ENCODE results near the gene SUCO.

SUCO gene

DNA sequence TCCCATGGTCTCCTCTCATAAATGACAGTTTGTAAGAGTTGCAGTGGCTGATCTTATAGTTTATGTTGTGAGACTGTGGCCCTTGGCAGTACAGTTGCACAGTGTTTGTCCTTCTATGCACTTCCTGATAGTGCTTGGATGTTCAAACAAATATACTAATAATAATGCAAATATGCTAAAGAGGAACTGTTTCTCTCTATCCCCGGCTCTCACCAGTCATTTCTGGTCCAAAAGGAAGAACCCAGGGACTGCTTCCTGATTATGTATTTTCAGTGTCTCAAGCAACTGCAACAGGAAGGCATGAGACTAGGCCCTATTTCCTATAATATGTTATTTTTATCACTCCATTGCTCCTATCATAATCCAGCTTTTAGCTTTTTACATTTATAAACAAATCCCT, 17.0 kb upstream of the SUCO start:
- DNase-seq = no peak

DNA sequence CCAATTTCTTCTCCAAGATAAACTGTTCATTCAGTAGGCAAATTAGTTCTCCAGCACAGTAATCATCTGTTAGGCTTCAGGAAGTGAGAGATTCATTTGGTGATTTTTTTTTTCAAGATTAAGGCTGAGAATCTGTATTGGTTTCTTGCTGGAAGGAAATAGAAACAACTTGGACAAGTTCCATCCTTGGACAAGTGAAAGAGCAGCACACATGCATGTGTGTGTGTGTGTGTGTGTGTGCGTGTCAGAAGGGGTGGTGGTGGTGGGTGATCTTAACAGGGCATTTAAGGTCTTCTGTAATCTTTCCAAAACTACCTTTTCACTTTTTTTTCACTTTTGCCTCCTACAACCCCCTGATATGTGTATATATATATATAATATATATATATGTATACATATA, 15.9 kb upstream of the SUCO start:
- no peak for DNase-seq

DNA sequence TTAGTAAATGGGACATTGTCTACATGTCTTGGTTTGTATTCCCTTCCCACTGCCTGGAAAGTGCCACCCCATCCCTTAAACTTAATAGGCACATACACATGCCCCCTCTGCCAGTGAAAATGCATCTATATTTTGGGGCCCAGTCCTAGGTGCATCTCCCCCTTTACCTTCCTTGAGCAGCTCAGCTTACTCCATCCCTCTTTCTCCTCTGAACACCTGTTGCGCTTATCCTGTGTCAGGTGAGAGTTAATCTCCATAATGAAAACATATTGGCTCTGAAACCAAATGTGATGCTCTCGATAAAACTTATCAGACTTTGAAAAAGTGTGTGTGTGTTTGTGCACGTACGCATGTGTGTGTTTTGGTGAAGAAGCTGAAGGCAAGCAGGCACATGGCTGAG, 15.4 kb upstream of the SUCO start:
- no peak for DNase-seq

DNA sequence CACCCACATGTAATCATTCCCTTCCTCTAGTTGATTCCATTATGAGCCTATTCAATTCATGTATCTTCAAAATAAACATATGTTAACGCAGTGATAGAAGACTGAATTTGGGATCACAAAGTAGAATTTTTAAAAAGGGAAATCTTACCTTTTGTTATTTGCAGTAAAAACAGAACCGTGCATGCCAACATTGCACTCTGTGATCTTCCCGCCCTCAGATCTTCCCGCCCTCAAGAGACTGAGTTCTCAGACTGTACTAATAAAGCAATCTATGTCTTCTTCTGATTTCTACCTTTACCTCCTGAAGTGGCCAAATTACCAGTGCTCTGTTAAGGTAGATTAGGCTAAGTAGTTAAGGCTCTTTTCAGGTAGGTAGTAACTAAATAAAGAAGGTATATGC, 3.6 kb upstream of the SUCO start:
- DNase-seq = no peak

DNA sequence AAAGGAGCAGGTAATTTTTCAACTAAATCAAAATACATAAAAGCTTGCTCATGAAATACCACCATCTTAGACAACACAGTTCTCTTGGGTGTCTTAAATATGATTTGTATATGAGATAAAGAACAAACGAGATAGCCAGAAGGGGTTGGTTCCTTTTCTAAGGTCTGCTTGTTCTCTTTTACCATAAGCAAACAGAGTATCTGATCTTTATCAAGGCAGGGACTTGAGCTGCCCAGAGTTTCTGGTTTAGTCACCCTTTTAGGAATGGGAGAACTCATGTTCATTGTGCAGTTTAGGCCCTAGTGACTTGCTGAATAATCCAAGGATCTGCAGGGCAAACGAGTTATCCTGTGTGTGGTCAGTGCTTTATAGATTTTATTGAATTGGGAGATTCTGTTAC, 3.0 kb upstream of the SUCO start:
- DNase-seq = no peak

DNA sequence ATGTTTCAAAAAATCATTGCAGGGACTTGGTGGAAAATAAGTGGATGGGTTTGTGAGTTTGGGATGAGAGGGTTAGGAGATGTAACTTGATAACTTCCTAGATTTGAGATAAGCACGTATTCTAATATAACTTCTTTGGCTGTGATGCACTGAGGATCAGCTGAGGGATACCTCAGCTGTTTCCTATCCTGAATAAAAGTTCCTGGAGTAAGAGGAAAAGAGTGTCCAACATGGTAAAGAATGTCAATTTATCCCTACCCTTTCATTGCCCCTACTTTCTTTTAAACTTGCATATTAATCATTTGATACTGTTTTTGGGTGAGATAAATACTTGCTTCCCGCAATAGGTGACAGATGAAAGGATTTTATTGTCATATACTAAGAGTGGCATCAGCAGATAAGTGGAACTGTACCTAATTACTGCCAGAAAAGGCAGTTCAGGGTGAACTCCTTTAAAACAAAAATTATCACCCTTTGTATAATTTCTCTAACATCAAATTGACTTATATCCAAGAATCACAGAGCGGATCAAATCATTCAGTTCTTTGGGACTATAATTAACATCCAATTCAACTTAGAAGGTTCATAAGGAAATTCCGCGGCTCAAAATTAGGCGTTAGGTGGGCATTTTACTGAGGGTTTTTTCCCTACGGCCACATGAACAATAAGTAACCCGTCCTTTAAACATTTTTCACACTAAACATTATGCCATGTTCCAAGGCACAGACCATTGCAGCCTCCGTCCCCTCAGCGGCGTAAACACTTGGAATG, 1.4 kb upstream of the SUCO start:
- DNase-seq = no peak

DNA sequence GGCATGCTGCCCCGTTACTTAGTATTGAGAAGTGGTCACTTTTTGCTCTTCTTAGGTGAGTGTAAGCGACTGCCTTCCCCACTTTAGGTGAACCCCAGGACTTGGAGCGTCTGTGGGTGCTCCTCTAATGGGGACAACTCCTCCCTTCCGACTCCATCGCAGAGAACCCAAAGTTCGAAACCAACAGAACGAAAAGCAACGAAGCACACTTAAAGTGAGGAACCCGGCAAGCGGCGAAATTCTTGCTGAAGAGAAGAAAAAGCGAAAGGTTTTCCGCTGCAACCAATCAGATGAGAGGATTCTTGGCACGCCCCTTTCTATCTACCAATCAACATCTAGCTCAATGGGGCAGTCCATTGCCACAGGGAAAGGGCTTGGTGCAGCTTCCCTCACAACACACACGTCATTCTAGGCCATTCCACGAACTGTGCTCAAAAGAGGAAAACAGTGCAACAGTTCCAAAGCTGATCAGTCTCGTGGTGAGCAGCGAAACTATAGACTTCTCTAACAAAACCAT, 709 bp upstream of the SUCO start:
- DNase-seq = peak; percentile 93

DNA sequence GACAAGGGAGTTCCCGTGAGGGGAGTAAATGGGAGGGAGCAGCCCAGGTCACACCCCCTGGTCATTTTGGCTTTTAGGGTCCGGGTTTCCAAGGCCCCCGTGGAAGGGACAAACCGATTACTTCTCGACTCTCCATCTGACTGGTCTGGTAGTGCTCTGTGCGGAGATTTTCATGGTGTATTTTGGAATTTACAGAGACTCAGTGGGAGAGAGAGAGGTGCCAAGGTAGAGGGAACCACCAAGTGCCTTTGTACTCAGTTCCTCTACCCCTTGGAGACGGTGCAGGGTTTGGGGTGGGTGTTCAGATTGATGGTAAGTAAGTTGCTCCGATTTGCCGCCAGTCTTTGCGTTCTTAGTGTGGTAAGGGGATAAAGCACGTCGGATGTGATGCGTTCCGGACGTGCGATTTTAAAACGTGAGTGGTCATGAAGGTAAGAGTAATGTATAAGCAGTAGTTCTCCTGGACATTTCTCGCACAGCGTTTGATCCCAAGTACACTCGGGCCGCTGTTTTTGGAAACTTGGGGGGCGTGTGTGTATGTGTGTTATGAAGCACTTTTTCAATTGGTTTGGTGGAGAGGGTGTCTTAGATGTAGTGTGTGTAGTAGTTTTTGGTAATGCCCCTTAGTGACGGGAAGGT, 682 bp downstream of the SUCO start:
- peak; percentile 38 for DNase-seq

DNA sequence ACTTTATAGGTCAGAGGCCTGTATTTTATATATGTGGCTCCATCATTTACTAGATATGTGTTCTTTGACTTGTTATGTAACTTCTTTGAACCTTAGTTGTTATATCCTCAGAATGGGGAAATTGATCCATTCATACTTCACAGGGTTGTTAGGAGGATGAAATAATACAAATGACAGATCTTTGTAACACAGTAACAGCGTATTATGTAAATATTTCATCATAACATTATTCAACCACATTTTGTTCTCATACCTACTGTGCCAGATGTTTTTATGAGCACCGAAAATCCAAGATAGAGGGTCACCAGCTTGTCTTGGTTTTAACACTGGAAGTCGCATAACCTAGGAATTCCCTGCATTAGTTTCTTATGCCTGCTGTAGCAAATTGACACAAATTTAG, 3.3 kb downstream of the SUCO start:
- DNase-seq = no peak

DNA sequence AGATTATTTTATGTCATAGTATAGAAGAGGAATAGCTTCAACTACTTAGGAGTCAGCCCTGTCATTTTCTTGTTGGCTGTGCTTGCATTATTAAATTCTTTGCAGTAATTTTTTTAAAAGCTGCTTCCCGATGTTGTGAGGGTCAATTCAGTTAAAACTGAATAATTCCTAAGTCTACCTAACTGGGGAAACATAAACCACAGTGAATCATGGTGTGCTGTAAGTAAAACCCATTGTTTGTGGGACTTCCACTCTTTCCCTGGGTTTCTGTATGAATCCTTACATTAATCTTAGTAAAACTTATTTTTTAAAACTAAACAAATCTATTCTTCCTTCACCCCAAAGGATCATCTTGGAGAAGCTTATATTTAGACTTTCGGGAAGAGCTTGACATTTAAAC, 4.4 kb downstream of the SUCO start:
- DNase-seq = no peak

DNA sequence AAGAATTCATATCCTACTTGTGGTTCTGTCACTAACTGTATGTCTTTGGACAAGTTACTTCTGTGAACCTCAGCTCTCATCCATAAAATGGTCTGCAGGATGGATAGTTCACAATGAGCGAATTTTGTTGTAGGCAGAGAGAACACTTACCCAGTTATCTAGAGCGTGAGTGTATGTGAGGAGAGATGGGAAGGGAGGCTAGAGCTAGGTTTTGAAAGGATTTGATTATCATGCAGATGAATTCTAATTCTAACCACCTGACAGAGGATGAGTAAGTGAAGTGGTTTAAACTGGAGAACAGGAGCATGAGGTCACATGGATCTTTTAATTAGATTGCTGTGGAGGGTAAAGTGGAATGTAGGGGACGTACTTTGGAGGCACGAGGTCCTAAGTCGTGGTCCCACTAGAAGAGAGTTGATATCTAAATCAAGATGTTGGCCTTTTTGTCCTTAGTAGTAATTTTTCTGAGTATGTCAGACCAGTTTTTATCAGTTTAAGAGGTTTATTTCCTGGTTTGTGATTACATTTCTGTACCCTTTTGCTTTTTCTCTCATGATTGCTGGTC, 5.0 kb downstream of the SUCO start:
- no peak for DNase-seq

DNA sequence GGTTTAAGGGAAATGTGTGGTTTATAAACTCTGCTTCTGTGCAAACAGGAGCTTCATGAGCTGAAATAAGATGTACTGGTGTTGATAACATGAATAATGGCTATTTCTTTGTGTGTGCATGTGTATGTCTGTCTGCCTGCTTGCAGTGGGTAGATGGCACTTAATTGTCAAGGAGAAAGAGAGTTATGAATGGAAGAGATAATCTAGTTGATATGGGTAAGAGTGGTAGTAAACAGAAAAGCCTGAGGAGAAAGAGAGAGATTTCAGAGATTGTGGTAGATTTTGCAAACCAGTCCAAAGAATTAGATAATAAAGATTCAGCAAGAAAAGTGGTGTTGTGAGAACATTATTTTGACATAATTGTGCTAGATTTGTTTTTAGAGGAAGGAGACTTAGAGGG, 7.7 kb downstream of the SUCO start:
- no peak for DNase-seq

DNA sequence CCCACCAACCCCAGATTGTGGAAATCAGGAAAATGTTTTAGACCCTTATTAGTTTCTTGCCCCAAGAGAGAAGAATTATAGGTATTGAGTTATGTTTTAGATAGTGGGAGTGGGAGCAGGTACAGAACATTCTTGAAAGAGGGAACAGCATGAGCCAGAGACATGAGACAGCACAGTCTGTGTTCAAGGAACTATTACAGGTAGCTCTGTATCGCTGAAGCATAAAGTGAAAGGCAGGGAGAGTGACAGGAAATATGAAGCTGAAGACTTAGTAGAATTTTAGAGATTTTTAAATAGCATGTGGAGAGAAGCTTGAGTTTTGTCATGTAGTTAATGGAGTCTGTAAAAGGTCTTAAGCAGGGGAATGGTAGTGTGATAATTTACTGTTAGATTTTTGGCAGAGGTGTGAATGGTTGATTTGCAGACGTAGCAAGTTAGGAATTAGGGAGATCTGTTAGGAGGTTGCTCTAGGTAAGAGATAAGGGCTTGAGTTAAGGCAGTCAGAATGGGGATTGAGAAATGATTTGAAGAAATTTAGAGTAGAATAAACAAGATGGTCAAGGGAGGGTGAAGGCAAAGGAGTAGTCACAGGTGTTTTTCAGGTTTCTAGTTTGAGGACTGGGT, 11.6 kb downstream of the SUCO start:
- no peak for DNase-seq

DNA sequence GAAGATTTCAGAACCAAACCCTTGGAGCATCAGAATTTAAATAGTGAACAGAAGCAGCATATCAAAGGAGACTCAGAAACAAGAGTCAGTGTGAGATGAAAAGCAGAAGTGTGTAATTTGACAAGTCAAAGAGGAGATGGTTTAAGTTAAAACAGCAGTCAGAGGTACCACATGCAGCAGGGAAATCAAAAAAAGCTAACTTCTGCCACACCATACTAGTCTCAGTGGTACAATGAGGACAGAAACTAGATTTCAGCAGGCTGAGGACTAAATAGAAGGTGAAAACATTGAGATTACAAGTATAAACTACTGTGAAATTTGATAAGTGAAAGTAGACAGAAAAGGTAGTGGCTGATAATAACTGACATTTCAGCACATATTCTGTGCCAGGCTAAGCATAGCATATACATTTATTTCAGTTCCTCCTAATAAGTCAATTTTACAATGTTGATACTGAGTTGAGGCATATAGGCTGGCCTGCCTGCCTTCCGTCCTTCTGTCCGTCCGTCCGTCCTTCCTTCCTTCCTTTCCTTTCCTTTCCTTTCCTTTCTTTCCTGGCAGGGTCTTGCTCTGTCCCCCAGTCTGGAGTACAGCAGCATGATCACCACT, 12.6 kb downstream of the SUCO start:
- no peak for DNase-seq

DNA sequence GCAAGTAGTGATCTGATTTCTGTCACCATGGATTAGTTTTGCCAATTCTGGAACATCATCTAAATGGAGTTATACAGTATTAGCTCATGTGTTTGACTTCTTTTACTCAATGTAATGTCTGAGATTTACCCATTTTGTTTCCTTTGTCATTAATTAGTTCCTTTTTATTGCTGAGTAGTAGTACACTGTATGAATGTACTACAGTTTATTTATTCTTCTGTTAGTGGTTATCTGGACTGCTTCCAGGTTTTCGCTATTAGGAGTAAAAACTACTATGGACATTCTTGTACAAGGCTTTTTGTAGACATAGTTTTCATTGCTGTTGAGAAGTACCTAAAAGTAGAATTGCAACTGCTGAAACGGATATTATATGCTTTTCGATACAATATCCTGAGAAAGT, 14.1 kb downstream of the SUCO start:
- DNase-seq = no peak

DNA sequence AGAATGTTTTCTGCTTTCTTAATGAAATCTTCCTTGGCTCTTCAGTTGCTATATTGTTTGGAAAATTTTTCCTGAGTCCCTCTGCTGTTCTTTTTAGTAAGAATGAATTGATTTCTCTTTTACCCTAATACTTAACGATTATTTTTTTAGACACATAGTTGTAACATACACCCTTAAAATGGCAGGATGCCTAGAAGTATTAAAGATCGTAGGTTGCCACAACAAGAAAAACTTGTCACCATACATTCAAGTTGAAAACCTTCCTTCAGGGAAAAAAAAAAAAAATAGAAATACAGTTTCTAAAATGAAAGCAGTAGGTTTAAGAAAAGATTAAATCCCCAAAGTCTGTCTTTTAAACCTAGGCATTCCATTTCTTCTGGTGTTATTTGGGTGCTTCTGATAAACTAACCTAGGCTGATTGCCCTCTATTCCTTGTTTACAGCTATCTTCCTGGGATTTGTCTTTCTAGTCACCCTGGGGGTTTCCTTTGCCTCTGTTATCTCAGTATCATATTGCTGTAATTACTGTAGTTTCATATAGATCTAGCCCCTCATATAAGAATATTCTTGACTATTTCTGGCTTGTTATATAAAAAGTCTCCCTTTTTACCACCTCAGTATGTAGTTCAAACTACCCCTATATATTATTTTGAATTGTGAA, 16.8 kb downstream of the SUCO start:
- DNase-seq = no peak

DNA sequence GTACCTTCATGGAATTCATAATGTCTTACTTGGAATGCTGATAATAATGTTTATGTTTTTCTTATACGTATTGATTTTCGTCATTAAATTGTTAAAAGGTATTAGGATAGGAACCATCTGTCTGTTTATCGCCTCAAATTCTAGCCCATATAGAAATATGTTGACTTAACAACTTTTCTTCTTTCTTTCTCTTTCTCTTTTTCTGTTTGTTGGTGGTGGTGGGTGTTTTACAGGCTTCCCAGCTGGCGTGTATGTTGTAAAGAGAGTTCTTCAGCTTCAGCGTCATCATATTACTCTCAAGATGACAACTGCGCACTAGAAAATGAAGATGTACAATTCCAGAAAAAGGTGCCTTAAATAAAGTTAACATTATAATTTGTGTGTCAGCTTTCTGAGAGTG, 18.3 kb downstream of the SUCO start:
- DNase-seq = no peak

DNA sequence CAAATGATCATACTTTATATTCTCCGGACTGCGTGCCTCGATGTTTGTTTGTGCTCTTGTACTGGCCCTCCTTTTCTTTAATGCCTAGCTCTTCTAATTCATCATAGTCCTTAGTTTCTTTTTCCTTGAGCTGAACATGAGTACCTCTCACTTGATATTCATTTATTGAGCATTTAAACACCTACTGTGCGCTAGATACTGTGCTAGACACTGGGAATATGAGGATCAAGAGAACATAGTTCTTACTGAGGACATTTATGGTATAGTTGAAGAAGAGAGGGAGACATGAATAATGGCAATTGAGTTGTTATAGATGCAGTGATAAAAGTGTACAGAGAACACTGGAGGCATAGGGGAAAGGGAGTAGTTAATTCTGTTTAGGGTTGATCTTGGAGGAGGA, 22.0 kb downstream of the SUCO start:
- no peak for DNase-seq

DNA sequence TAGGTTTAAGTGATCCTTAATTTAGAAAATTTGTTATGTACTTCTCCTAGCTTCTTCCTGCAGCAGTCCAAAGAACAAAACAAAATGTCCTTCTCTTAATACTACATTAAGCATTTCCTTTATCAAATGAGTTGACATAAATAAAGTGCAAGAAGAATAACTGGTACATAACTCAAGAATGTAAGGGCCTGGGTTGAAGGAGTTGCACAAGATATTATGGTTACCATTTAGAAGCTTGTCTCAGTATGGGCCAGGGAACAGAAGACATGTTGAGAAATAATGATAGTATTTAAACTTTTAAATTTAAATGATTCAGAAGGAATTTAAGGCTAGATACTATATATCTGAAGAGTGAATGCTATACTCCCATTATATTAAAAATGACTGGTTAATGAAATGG, 23.5 kb downstream of the SUCO start:
- no peak for DNase-seq

DNA sequence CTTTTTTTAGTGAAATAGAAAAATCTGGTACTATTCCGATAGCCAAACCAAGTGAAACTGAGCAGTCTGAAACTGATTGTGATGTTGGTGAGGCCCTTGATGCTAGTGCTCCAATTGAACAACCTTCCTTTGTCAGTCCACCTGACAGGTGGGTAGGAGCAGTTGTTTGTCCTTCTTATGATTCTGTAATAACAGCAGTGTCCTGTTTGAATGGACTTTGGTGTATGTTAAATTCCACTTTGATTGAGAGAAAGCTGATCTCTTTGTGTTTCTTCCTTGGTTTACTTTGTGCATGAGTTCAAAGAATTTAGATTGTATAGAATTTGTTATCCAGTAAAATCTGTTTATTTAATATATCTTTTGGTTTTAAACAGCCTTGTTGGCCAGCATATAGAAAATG, 24.3 kb downstream of the SUCO start:
- DNase-seq = no peak

DNA sequence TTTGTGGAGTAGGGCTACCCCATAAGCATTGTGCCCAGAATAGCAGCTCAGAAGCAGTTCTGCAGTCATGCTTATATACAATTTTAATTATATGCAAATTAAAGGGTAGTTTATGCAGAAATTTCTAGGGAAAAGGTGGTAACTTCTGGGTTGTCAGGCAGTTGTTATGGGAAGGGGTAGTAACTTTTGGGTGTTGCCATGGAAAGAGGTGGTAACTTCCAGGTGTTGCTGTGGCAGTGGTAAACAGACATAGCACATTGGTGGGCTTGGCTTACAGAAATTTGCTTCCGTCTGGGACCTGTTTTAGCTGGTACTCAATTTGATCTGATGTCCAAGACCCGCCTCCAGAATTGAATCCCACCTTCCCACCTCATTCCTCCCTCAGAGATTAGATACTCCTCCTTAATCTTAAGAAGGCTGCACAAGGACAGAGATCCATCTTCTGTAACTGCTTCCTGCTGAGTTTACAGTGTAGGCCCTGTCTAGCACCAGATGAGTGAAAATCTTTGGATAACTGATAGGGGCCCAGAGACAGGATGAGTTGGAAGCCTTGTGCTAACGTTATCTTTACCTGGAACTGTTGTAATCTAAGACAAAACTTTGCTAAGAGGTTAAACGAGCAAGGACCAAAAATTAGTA, 26.7 kb downstream of the SUCO start:
- no peak for DNase-seq

DNA sequence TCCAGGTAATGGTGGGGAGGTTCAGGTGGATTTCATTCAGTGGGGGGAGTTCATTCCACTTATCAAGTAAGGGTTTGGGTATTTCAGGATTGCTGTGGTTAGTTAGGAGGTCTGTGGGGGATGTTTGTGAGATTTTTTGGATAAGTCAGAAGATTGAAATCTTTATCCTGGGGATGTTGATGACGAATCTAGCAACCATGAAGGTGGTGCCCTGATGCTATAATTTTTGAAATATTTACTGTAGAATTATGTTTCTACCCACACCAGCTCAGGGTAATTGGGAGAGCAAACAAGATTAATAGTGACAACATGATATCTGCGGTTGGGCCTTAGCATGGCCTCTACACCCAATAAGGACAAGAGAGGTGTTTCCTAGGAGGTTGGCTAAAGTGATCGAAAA, 28.3 kb downstream of the SUCO start:
- DNase-seq = no peak

Data from NCI-H1092 (cell line).